Muscle layer of colon (tissue), 2 donors: ENCODE data around the gene PSAT1.

ENCODE experiments used
- H3K27ac ChIP-seq: one replicate; pipeline ENCODE4 v1.7.0; 2013; ENCODE audit warnings: low read depth, mild to moderate bottlenecking, low read length, moderate library complexity
- H3K27me3 ChIP-seq, 2 donors: one replicate each; pipeline ENCODE4 v1.7.0; 2013; ENCODE audit warnings: low read length in 2 of 2, mild to moderate bottlenecking in 2 of 2; ENCODE audit not compliant: insufficient read depth in 2 of 2, control insufficient read depth in 1 of 2
- H3K36me3 ChIP-seq: one replicate; pipeline ENCODE4 v1.7.0; 2013; ENCODE audit warnings: mild to moderate bottlenecking, low read length; ENCODE audit not compliant: insufficient read depth
- H3K4me1 ChIP-seq: one replicate; pipeline ENCODE4 v1.7.0; 2013; ENCODE audit warnings: mild to moderate bottlenecking, low read length; ENCODE audit not compliant: insufficient read depth
- H3K4me3 ChIP-seq, 2 donors: one replicate each; pipeline ENCODE4 v1.7.0; 2013; ENCODE audit warnings: low read length in 2 of 2, low read depth in 1 of 2, mild to moderate bottlenecking in 1 of 2, moderate library complexity in 1 of 2
- H3K9ac ChIP-seq: one replicate; pipeline ENCODE4 v1.7.0; 2013; ENCODE audit warnings: low read length
- H3K9me3 ChIP-seq: one replicate; pipeline ENCODE4 v1.7.0; 2013; ENCODE audit warnings: mild to moderate bottlenecking, low read length
- donor health status: abdominal sarcoma.
- donor health status: Adenocarcinoma of cecum.

Gene PSAT1

GRCh38 chr9:78306222-78307076 is 9.5 kb downstream of the PSAT1 start:
- H3K36me3 ChIP-seq, result no peaks in the 10 kb centered on the region
- no peak overlapping the region for H3K27ac ChIP-seq
- H3K9me3 ChIP-seq, result no peaks in the 10 kb centered on the region
- H3K27me3 ChIP-seq, result no peaks in the 10 kb centered on the region
- no peaks in the 10 kb centered on the region for H3K4me1 ChIP-seq
- no peak overlapping the region for H3K4me3 ChIP-seq
- no peak overlapping the region for H3K9ac ChIP-seq

GRCh38 chr9:78307360-78307759 is 10.4 kb downstream of the PSAT1 start:
- no peaks in the 10 kb centered on the region for H3K9me3 ChIP-seq
- H3K4me3 ChIP-seq, result no peak overlapping the region
- no peak overlapping the region for H3K9ac ChIP-seq
- no peak overlapping the region for H3K27ac ChIP-seq
- no peaks in the 10 kb centered on the region for H3K4me1 ChIP-seq
- no peaks in the 10 kb centered on the region for H3K36me3 ChIP-seq
- no peaks in the 10 kb centered on the region for H3K27me3 ChIP-seq

GRCh38 chr9:78309066-78309465 is 12.1 kb downstream of the PSAT1 start:
- Histone ChIP-seq H3K36me3 (no peaks in the 10 kb centered on the region), H3K27ac (no peak overlapping the region), H3K9ac (no peak overlapping the region), H3K4me3 (no peak overlapping the region), H3K9me3 (no peaks in the 10 kb centered on the region), H3K4me1 (no peaks in the 10 kb centered on the region), H3K27me3 (no peaks in the 10 kb centered on the region)

GRCh38 chr9:78311075-78311474 is 14.2 kb downstream of the PSAT1 start:
- H3K27ac ChIP-seq, result no peak overlapping the region
- no peaks in the 10 kb centered on the region for H3K36me3 ChIP-seq
- H3K4me3 ChIP-seq, result no peak overlapping the region
- no peak overlapping the region for H3K9ac ChIP-seq
- no peaks in the 10 kb centered on the region for H3K27me3 ChIP-seq
- H3K4me1 ChIP-seq, result no peaks in the 10 kb centered on the region
- H3K9me3 ChIP-seq, result no peaks in the 10 kb centered on the region

GRCh38 chr9:78311886-78312524 is 15.1 kb downstream of the PSAT1 start:
- Histone ChIP-seq H3K27ac (no peak overlapping the region), H3K4me3 (no peak overlapping the region), H3K27me3 (no peaks in the 10 kb centered on the region), H3K9ac (no peak overlapping the region), H3K36me3 (no peaks in the 10 kb centered on the region), H3K9me3 (no peaks in the 10 kb centered on the region), H3K4me1 (no peaks in the 10 kb centered on the region)

- Histone ChIP-seq H3K4me3 (no peak overlapping the region), H3K27me3 (no peaks in the 10 kb centered on the region), H3K9ac (no peak overlapping the region), H3K36me3 (peaks cover 5% of the 10 kb centered on the region), H3K4me1 (no peaks in the 10 kb centered on the region), H3K9me3 (no peaks in the 10 kb centered on the region), H3K27ac (no peak overlapping the region)
Observed at GRCh38 chr9:78314550-78314949, 17.6 kb downstream of the PSAT1 start.

- Histone ChIP-seq H3K27ac (no peak overlapping the region), H3K4me3 (no peak overlapping the region), H3K27me3 (no peaks in the 10 kb centered on the region), H3K36me3 (peaks cover 5% of the 10 kb centered on the region), H3K9ac (no peak overlapping the region), H3K9me3 (no peaks in the 10 kb centered on the region), H3K4me1 (no peaks in the 10 kb centered on the region)
Observed at GRCh38 chr9:78314953-78315870, 18.3 kb downstream of the PSAT1 start.

GRCh38 chr9:78316166-78316892 is 19.4 kb downstream of the PSAT1 start:
- H3K36me3 ChIP-seq, result peaks cover 5% of the 10 kb centered on the region
- no peaks in the 10 kb centered on the region for H3K9me3 ChIP-seq
- H3K27ac ChIP-seq, result no peak overlapping the region

GRCh38 chr9:78319197-78320029 is 22.5 kb downstream of the PSAT1 start:
- no peak overlapping the region for H3K27ac ChIP-seq
- H3K9ac ChIP-seq, result no peak overlapping the region

More at GRCh38 chr9:78316166-78316892, 19.4 kb downstream of the PSAT1 start:
- Histone ChIP-seq H3K4me3 (no peak overlapping the region), H3K27me3 (no peaks in the 10 kb centered on the region), H3K4me1 (no peaks in the 10 kb centered on the region), H3K9ac (no peak overlapping the region)

GRCh38 chr9:78320030-78320693 is 23.2 kb downstream of the PSAT1 start:
- H3K27ac ChIP-seq, result no peak overlapping the region

More at GRCh38 chr9:78319197-78320029, 22.5 kb downstream of the PSAT1 start:
- no peaks in the 10 kb centered on the region for H3K4me1 ChIP-seq
- H3K9me3 ChIP-seq, result no peaks in the 10 kb centered on the region
- peaks cover 5% of the 10 kb centered on the region for H3K36me3 ChIP-seq
- no peaks in the 10 kb centered on the region for H3K27me3 ChIP-seq
- no peak overlapping the region for H3K4me3 ChIP-seq

More at GRCh38 chr9:78320030-78320693, 23.2 kb downstream of the PSAT1 start:
- Histone ChIP-seq H3K36me3 (peaks cover 5% of the 10 kb centered on the region), H3K9me3 (no peaks in the 10 kb centered on the region), H3K4me1 (no peaks in the 10 kb centered on the region), H3K9ac (no peak overlapping the region), H3K27me3 (no peaks in the 10 kb centered on the region), H3K4me3 (no peak overlapping the region)
